GM21717 (cell line): ENCODE data around the gene MTX3.

ENCODE experiments used
- ATAC-seq: cut with Tn5 transposase; IDR thresholded peaks from one replicate; pipeline ENCODE4 v1.9.1; 2021; ENCODE audit warnings: mild to moderate bottlenecking, moderate library complexity; ENCODE audit not compliant: unreplicated experiment

The MTX3 gene

DNA sequence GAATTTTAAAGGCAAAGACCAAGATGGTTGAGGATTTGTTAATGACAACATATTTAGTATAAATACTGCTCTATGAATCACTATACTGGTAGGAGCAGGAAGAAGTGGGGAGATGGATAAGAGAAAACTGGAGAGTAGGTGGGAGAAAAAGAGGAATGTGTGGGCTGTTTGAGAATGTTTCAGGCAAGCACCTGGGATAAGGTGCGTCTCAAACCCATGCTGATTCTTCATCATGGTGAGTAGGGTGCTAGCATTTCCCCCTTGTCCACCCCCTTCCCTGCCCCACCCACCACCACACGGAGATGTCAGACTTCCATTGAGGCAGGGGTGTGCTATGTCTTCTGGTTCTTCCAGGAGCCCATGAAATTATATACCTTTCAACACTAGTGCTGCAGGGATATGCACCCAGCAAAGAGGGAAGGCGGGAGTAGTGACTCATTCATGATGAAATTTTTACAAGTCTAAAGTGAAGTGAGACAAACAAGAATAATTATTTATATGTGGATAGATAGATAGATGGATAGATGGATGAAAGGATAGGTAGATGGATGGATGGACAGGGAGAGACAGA lies 54.3 kb downstream of the MTX3 start:
- ATAC-seq: no peak

DNA sequence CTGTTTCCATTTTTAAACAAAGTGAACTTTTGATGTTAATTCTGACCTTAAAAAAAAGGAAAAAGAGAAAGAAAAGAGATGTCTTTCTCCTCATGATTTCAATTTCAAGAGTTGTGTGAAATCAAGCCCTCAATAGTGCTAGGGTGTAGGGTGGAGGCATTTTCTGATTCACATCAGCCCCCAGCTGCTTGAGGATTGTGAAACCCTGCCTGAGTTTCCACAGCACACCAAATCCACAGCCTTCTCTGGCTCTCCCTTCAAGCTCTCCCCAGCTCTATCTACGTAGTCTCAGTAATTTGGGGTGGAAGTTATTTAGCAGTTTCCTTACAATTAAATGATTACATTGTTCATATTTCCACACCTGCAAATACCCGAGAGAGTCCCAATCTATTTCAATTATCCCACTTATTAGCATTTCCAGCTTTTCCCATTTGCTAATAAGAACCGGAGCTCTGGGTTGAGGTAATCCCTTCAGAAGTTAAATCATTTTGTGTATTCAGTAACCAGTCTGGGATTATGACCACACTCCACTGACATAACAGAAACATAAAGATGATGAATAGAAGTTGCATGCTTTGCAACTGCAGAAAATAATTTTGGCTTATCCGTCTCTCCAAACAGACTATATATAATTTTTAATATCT lies 54.9 kb downstream of the MTX3 start:
- ATAC-seq: no peak

DNA sequence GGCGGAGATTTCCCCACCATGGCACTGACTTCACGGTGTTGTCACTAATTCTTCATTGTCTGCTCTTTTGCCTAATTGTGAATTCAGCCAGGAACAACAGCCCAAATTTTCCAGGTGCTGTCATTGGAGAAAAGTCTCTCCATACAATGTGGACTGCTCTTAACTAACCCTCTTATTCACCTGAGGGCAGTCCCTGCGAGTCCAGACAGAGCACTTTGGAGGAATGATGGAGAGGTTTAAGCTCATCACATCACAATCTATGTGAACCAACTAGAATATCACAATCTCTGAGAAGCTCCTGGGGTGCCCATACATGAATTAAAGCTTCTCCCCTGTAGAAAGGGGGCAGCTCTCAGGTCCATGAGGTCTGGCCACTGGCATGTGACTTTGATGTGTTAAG lies 56.4 kb downstream of the MTX3 start:
- no peak for ATAC-seq

DNA sequence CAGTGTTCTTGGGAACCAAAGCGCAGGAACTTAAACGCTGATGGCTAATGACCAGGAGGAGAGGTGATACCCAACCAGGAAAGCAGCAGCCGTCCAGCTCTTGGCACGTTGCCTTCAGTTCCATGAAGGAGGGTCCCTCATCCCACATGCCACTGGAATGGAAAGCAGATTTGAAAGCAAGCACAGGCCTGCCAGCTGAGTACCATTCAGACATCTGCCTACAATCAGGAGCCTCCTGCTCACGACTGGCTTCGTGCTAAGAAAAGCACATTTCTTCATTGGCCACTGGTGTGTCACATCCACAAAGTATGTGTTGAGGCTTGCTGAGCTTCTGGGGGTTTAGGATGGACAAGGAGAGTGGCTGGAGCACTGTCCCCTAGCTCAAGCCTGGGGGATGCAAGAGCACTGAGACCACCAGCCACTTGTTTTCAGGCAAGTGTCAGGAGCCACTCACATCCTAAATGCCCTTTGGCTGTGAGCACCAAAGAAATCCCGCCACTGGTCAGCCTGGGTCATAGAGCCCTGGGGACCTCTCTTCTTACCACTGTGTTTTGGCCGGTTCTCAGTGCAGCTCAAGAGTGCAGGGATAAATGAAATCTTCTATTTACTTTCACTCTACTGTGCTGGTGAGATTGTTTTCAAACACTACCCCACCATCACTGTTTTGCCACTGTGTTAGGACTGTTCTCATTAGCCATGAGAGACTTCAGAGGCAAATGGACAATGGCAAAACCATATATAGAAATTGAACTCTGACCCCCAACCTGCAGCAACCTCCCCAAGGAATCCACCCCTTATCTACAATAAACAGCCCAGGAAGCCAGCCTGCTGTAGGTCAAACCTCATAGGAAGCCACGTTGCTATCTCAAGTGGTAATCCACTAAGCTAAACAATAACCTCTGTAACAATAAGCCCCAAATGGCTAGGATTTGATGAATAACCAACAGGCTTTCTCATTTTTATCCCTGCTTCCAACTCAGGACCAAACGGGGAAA lies 58.3 kb downstream of the MTX3 start:
- ATAC-seq: no peak

DNA sequence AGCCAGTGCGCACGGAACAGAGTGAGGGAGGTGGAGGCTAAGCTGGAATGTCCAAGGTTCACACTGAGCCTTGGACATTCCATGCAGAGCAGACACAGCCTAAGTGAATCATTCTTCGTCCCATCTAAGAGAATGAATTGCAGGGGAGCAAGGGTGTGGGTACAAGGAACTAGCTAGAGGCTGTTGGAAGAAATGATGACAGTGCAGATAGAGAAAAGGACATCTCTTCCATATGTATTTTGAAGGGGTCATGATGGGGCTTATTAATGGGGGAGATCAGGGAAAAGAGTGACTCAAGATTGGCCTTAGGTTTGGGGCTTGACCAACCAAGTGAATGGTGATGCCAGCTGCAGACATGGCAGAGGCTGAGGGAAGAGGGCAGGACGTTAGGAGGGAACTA lies 59.2 kb downstream of the MTX3 start:
- no peak for ATAC-seq

DNA sequence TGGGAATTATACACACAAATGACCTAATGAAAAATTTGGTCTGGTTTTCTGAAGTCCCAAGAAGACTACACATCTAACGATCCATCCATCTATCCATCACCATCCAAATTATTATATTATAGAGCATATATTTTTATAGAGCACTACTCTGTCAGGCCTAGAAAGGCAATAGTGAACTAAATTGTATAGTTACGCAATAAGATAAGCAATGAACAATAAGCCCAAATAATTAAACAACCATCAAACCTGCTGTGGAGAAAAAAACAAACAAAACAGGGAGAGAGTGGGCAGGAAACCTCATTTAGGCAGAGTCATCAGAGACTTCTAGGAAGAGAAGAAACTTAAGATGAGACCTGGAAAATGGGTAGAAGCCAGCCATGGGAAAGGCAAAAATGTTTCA lies 59.7 kb downstream of the MTX3 start:
- ATAC-seq: no peak

DNA sequence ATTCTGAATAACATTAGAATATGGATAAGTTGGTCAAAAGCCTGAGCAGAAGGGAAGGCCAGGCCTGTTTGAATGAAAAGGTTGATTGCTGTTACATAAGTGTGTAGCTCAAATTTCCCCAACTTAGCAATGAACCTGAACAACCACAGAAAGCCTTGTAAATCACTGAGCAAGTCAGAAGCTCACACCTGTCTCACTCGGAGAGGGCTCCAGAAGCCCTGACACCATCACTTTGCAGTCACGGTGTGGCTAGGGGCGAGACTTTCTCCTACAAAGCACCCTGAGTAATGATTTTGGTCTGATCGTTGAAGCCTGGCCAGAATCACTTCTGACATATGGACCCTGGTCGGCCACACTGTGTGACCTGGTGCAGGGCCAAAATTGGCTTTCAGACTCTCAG lies 62.0 kb downstream of the MTX3 start:
- no peak for ATAC-seq
